MG63 (cell line): Measurements from ENCODE around the gene NOM1. TPM values are rescaled to one million over a fixed set of nuclear protein-coding genes. Genes with fewer than 3 reads are reported as not detected.

Experiments used
- DNase-seq: peaks from one replicate; pipeline ENCODE4 v3.0.0-alpha.2; 2020
- H3K27me3 ChIP-seq: fragments of 250-450 bp; sonication (Bioruptor Pico); 2 replicates; pipeline ENCODE4 v1.5.1; 2020; ENCODE audit warnings: mild to moderate bottlenecking, moderate library complexity
- H3K36me3 ChIP-seq: fragments of 250-450 bp; sonication (Bioruptor Pico); 2 replicates; pipeline ENCODE4 v1.5.1; 2020; ENCODE audit warnings: mild to moderate bottlenecking, moderate library complexity
- H3K4me3 ChIP-seq: fragments of 250-450 bp; sonication (Bioruptor Pico); 2 replicates; pipeline ENCODE4 v1.5.1; 2020; ENCODE audit warnings: mild to moderate bottlenecking, moderate library complexity
- H3K9me3 ChIP-seq: fragments of 250-450 bp; sonication (Bioruptor Pico); 2 replicates; pipeline ENCODE4 v1.5.1; 2020; ENCODE audit warnings: mild to moderate bottlenecking, moderate library complexity
- total RNA-seq: library from RNA; depleted of rRNA; stranded (reverse); fragments of >200 nt; shearing (Covaris generic); gene quantifications from 2 replicates; pipeline ENCODE4 v1.2.3, GENCODE V29; 2014; ENCODE audit warnings: low replicate concordance

NOM1 gene
- total RNA-seq, 1 experiment from 2014 or later, result 5.6 TPM

GRCh38 chr7:156993925-156994235 lies 44.4 kb downstream of the NOM1 start:
- Histone ChIP-seq H3K36me3 (no peaks in the 10 kb centered on the region), H3K4me3 (no peak overlapping the region), H3K27me3 (no peaks in the 10 kb centered on the region), H3K9me3 (no peaks in the 10 kb centered on the region)
- DNase-seq, result no peak

GRCh38 chr7:156994417-156994816 lies 44.9 kb downstream of the NOM1 start:
- Histone ChIP-seq H3K27me3 (no peaks in the 10 kb centered on the region), H3K4me3 (no peak overlapping the region), H3K9me3 (no peaks in the 10 kb centered on the region), H3K36me3 (no peaks in the 10 kb centered on the region)
- no peak for DNase-seq

GRCh38 chr7:156998988-156999957 lies 49.8 kb downstream of the NOM1 start:
- H3K4me3 ChIP-seq, result no peak overlapping the region
- no peaks in the 10 kb centered on the region for H3K27me3 ChIP-seq

GRCh38 chr7:156999958-157000726 lies 50.6 kb downstream of the NOM1 start:
- Histone ChIP-seq H3K9me3 (no peaks in the 10 kb centered on the region), H3K36me3 (no peaks in the 10 kb centered on the region), H3K4me3 (peak overlapping the region; percentile 36), H3K27me3 (no peaks in the 10 kb centered on the region)
- no peak for DNase-seq

More at GRCh38 chr7:156998988-156999957, 49.8 kb downstream of the NOM1 start:
- no peak for DNase-seq
- H3K9me3 ChIP-seq, result no peaks in the 10 kb centered on the region
- no peaks in the 10 kb centered on the region for H3K36me3 ChIP-seq

GRCh38 chr7:157000741-157001653 lies 51.5 kb downstream of the NOM1 start:
- H3K4me3 ChIP-seq, result no peak overlapping the region; the same call in 1 of the 2 replicates
- H3K36me3 ChIP-seq, result no peaks in the 10 kb centered on the region
- H3K27me3 ChIP-seq, result no peaks in the 10 kb centered on the region
- no peaks in the 10 kb centered on the region for H3K9me3 ChIP-seq
- DNase-seq, result no peak

GRCh38 chr7:157001920-157002818 lies 52.7 kb downstream of the NOM1 start:
- DNase-seq, result no peak
- no peaks in the 10 kb centered on the region for H3K27me3 ChIP-seq
- H3K36me3 ChIP-seq, result no peaks in the 10 kb centered on the region
- no peaks in the 10 kb centered on the region for H3K9me3 ChIP-seq
- H3K4me3 ChIP-seq, result no peak overlapping the region

- H3K27me3 ChIP-seq, result no peaks in the 10 kb centered on the region
- no peak for DNase-seq
- no peaks in the 10 kb centered on the region for H3K9me3 ChIP-seq
- H3K4me3 ChIP-seq, result no peak overlapping the region
- H3K36me3 ChIP-seq, result no peaks in the 10 kb centered on the region
These were observed 53.4 kb downstream of the NOM1 start for GRCh38 chr7:157002819-157003421.

- Histone ChIP-seq H3K36me3 (no peaks in the 10 kb centered on the region), H3K27me3 (no peaks in the 10 kb centered on the region), H3K4me3 (no peak overlapping the region), H3K9me3 (no peaks in the 10 kb centered on the region)
- no peak for DNase-seq
These were observed 53.9 kb downstream of the NOM1 start for GRCh38 chr7:157003445-157003755.

- H3K27me3 ChIP-seq, result no peaks in the 10 kb centered on the region
- H3K4me3 ChIP-seq, result no peak overlapping the region
- DNase-seq, result no peak
- no peaks in the 10 kb centered on the region for H3K36me3 ChIP-seq
- no peaks in the 10 kb centered on the region for H3K9me3 ChIP-seq
These were observed 54.4 kb downstream of the NOM1 start for GRCh38 chr7:157003756-157004520.

- no peak overlapping the region for H3K4me3 ChIP-seq
- H3K9me3 ChIP-seq, result no peaks in the 10 kb centered on the region
- no peaks in the 10 kb centered on the region for H3K27me3 ChIP-seq
- H3K36me3 ChIP-seq, result no peaks in the 10 kb centered on the region
- DNase-seq, result no peak
These were observed 55.3 kb downstream of the NOM1 start for GRCh38 chr7:157004521-157005455.

- DNase-seq, result no peak
- no peak overlapping the region for H3K4me3 ChIP-seq
- no peaks in the 10 kb centered on the region for H3K36me3 ChIP-seq
- no peaks in the 10 kb centered on the region for H3K9me3 ChIP-seq
- H3K27me3 ChIP-seq, result no peaks in the 10 kb centered on the region
These were observed 56.1 kb downstream of the NOM1 start for GRCh38 chr7:157005456-157006204.

- no peaks in the 10 kb centered on the region for H3K27me3 ChIP-seq
- H3K4me3 ChIP-seq, result no peak overlapping the region
- DNase-seq, result no peak
- H3K9me3 ChIP-seq, result no peaks in the 10 kb centered on the region
- H3K36me3 ChIP-seq, result no peaks in the 10 kb centered on the region
These were observed 56.8 kb downstream of the NOM1 start for GRCh38 chr7:157006205-157006747.

GRCh38 chr7:157006829-157007469 lies 57.4 kb downstream of the NOM1 start:
- Histone ChIP-seq H3K36me3 (no peaks in the 10 kb centered on the region), H3K27me3 (no peaks in the 10 kb centered on the region), H3K4me3 (no peak overlapping the region), H3K9me3 (no peaks in the 10 kb centered on the region)
- no peak for DNase-seq
